Endothelial cell of umbilical vein (primary cell): ENCODE measurements around the gene REP15. TPM values are rescaled to one million over a fixed set of nuclear protein-coding genes. Genes with fewer than 3 reads are reported as not detected.

Experiments
- BruUV-seq: library from RNA; stranded (reverse); fragments of 400-500 nt; replicated peaks from 2 replicates; lab custom pipeline; 2021; lab: Mats Ljungman, UMichigan
- CTCF ChIA-PET: fragments of 300-600, 350-600 bp; sonication (Branson Sonifier 250); formaldehyde crosslinking; loops from one replicate; lab custom pipeline; 2021; ENCODE audit warnings: antibody characterized with exemption, inconsistent platforms; lab: Charles Lee
- POLR2A ChIA-PET: fragments of 300-600, 350-600 bp; sonication (Branson Sonifier 250); formaldehyde crosslinking; loops from one replicate; lab custom pipeline; 2021; ENCODE audit warnings: antibody characterized with exemption, inconsistent platforms; lab: Charles Lee
- DNase-seq: peaks from one replicate; pipeline ENCODE4 v3.0.0-alpha.2; 2011; ENCODE audit warnings: low read depth, low spot score
- FAIRE-seq: peaks from 2 replicates; lab custom pipeline; 2011; peaks lifted over from hg19 to GRCh38; lab: Jason Lieb, UNC
- H2AFZ ChIP-seq: 2 replicates; pipeline ENCODE4 v1.6.0; 2012; ENCODE audit warnings: low read depth, low read length, control low read depth, inconsistent platforms
- H3K27ac ChIP-seq: 2 replicates; pipeline ENCODE4 v1.5.1; 2011; ENCODE audit warnings: low read depth, mild to moderate bottlenecking, control low read depth, low read length, moderate library complexity; ENCODE audit not compliant: insufficient read depth
- H3K27me3 ChIP-seq, 2 experiments: 2 replicates each; pipeline versions ENCODE4 v1.6.0 to v1.6.1; 2011; ENCODE audit warnings: low read length in 2 of 2, mixed read lengths in 1 of 2; ENCODE audit not compliant: control insufficient read depth in 2 of 2, insufficient read depth in 2 of 2
- H3K36me3 ChIP-seq, 2 experiments: 2 replicates in 1 of 2; 3 replicates in 1 of 2; pipeline ENCODE4 v1.5.1; 2011; ENCODE audit warnings: low read length in 2 of 2, mild to moderate bottlenecking in 1 of 2, moderate library complexity in 1 of 2; ENCODE audit not compliant: control insufficient read depth in 2 of 2, insufficient read depth in 2 of 2; ENCODE audit errors: extremely low read depth in 1 of 2
- H3K4me1 ChIP-seq: 3 replicates; pipeline ENCODE4 v1.5.1; 2011; ENCODE audit warnings: mild to moderate bottlenecking, low read length; ENCODE audit not compliant: control insufficient read depth, insufficient read depth; ENCODE audit errors: extremely low read depth
- H3K4me2 ChIP-seq: 2 replicates; pipeline ENCODE4 v1.6.1; 2011; ENCODE audit warnings: low read length, control low read depth, mixed read lengths; ENCODE audit not compliant: insufficient read depth
- H3K4me3 ChIP-seq, 3 experiments: fragments of 200-600 bp in 1 of 3; sonication (generic), shearing (Covaris generic) in 1 of 3; replicated peaks in 1 of 3; 2 replicates each; pipeline ENCODE4 v1.5.1; 2011 to 2016; ENCODE audit warnings: control low read depth in 3 of 3, low read length in 3 of 3, mild to moderate bottlenecking in 2 of 3, inconsistent platforms in 1 of 3, low read depth in 1 of 3, moderate library complexity in 1 of 3; ENCODE audit not compliant: insufficient read depth in 1 of 3
- H3K79me2 ChIP-seq: 2 replicates; pipeline ENCODE4 v1.6.0; 2012; ENCODE audit warnings: low read length, inconsistent platforms; ENCODE audit not compliant: control insufficient read depth, insufficient read depth
- H3K9ac ChIP-seq: replicated peaks from 2 replicates; pipeline ENCODE3; 2011; ENCODE audit warnings: low read length, control low read depth; ENCODE audit not compliant: insufficient read depth; ENCODE audit errors: extremely low read depth
- H3K9me1 ChIP-seq: replicated peaks from 3 replicates; pipeline ENCODE4 v1.6.0; 2011; ENCODE audit warnings: mild to moderate bottlenecking, low read length; ENCODE audit not compliant: control insufficient read depth, insufficient read depth; ENCODE audit errors: extremely low read depth
- H3K9me3 ChIP-seq: replicated peaks from 2 replicates; pipeline ENCODE4 v1.5.1; 2012; ENCODE audit warnings: low read length, inconsistent platforms; ENCODE audit not compliant: control insufficient read depth, insufficient read depth
- H4K20me1 ChIP-seq: replicated peaks from 2 replicates; pipeline ENCODE3; 2011; ENCODE audit warnings: mild to moderate bottlenecking, low read length; ENCODE audit not compliant: control insufficient read depth, insufficient read depth; ENCODE audit errors: extremely low read depth
- EZH2 ChIP-seq: IDR thresholded peaks from 2 replicates; pipeline ENCODE4 v1.6.1; 2012; ENCODE audit warnings: borderline replicate concordance, low read depth, mild to moderate bottlenecking, moderate library complexity, low read length, inconsistent platforms; ENCODE audit not compliant: severe bottlenecking
- FOS ChIP-seq: IDR thresholded peaks from 2 replicates; pipeline ENCODE4 v1.6.1; 2011; ENCODE audit warnings: mild to moderate bottlenecking, low read length, moderate library complexity, borderline replicate concordance; ENCODE audit not compliant: insufficient read depth
- GATA2 ChIP-seq: IDR thresholded peaks from 2 replicates; pipeline ENCODE4 v1.7.0; 2011; ENCODE audit warnings: low read depth, mild to moderate bottlenecking, moderate library complexity, mixed read lengths, low read length; ENCODE audit not compliant: insufficient read length, insufficient read depth
- JUN ChIP-seq: IDR thresholded peaks from 2 replicates; pipeline ENCODE4 v1.6.1; 2011; ENCODE audit warnings: borderline replicate concordance, low read depth; ENCODE audit not compliant: insufficient read length, insufficient read depth
- MYC ChIP-seq: IDR thresholded peaks from one replicate; pipeline ENCODE4 v1.6.1; 2011; ENCODE audit warnings: mild to moderate bottlenecking, low read depth, low read length
- POLR2A ChIP-seq: IDR thresholded peaks from 2 replicates; pipeline ENCODE4 v1.6.1; 2012; ENCODE audit warnings: low read depth, mild to moderate bottlenecking, control low read depth, low read length
- POLR2AphosphoS5 ChIP-seq: IDR thresholded peaks from 2 replicates; pipeline ENCODE4 v1.6.1; 2012; ENCODE audit warnings: low read depth, mild to moderate bottlenecking, control low read depth, low read length, moderate library complexity; ENCODE audit not compliant: insufficient read depth
- dilution Hi-C: fragments of 300-500 bp; cut with MboI; formaldehyde crosslinking; loops from one replicate; pipeline ENCODE4 v1.15.0; 2019; ENCODE audit warnings: low sequenced_read_pairs; ENCODE audit not compliant: extremely low pct_ligation_motif_present
- intact Hi-C: fragments of 100-400 bp; cut with micrococcal nuclease; formaldehyde crosslinking; loops from one replicate; pipeline ENCODE4 v1.10.0; 2022
- polyA plus RNA-seq, 4 experiments: library from polyadenylated mRNA; depleted of rRNA in 3 of 4; stranded (reverse) in 3 of 4; unstranded in 1 of 4; fragments of >200 nt; gene quantifications; 2 replicates each; pipeline versions ENCODE4 v1.2.1 to v1.2.3, GENCODE V29; 2011 to 2012; ENCODE audit warnings: missing spikeins in 1 of 4
- total RNA-seq: library from RNA; stranded (reverse); gene quantifications from 2 replicates; pipeline ENCODE4 v1.2.3, GENCODE V29; 2021
- TF ChIP-seq, protein P1 (sequence below): IDR thresholded peaks from 2 replicates; pipeline ENCODE4 v1.6.1; 2011; ENCODE audit not compliant: insufficient read depth, insufficient read length
- TF ChIP-seq, protein P2 (sequence below), 2 donors: IDR thresholded peaks; 1 replicate in 1 of 2; 2 replicates in 1 of 2; pipeline ENCODE4 v1.5.1; 2011; ENCODE audit warnings: low read length in 2 of 2, mild to moderate bottlenecking in 2 of 2, moderate library complexity in 2 of 2, control low read depth in 1 of 2, inconsistent platforms in 1 of 2, low read depth in 1 of 2; ENCODE audit not compliant: insufficient read depth in 1 of 2; ENCODE audit errors: extremely low read depth in 1 of 2

Gene REP15
- total and polyA plus RNA-seq, 2 donors (not counting 3 experiments of a cell fraction or from before 2014, with no cell fraction given), result 0.94 to 4.8 TPM

- BruUV-seq, result no TSS peak
- H3K36me3 ChIP-seq, result peaks cover 29 to 33% of the 10 kb centered on the region in 2 experiments
- no peak for FAIRE-seq
Measured at GRCh38 chr12:27665704-27666103, 30.5 kb upstream of the REP15 start.

More at GRCh38 chr12:27665704-27666103, 30.5 kb upstream of the REP15 start:
- ChIA-PET CTCF (no interaction called here), POLR2A (no interaction called here)
- no peaks in the 10 kb centered on the region for H3K9me1 ChIP-seq
- intact Hi-C loops (no loop called here), dilution Hi-C loops (no loop called here)
- no peak overlapping the region for H3K9ac ChIP-seq
- no peak overlapping the region for H2AFZ ChIP-seq
- DNase-seq, result no peak
- no peak overlapping the region for H3K4me3 ChIP-seq
- no peaks in the 10 kb centered on the region for H3K9me3 ChIP-seq
- H4K20me1 ChIP-seq, result no peaks in the 10 kb centered on the region
- H3K79me2 ChIP-seq, result no peaks in the 10 kb centered on the region
- H3K4me1 ChIP-seq, result no peaks in the 10 kb centered on the region
- no peaks in the 10 kb centered on the region for H3K27me3 ChIP-seq
- TF ChIP-seq JUN, result no peak
- no peak for TF ChIP-seq POLR2AphosphoS5
- no peak for TF ChIP-seq GATA2
- no peak for TF ChIP-seq EZH2
- TF ChIP-seq FOS, result no peak
- no peak for TF ChIP-seq MYC
- no peak for TF ChIP-seq POLR2A
- TF ChIP-seq, protein P1, sequence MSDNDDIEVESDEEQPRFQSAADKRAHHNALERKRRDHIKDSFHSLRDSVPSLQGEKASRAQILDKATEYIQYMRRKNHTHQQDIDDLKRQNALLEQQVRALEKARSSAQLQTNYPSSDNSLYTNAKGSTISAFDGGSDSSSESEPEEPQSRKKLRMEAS, result no peak
- TF ChIP-seq, protein P2, sequence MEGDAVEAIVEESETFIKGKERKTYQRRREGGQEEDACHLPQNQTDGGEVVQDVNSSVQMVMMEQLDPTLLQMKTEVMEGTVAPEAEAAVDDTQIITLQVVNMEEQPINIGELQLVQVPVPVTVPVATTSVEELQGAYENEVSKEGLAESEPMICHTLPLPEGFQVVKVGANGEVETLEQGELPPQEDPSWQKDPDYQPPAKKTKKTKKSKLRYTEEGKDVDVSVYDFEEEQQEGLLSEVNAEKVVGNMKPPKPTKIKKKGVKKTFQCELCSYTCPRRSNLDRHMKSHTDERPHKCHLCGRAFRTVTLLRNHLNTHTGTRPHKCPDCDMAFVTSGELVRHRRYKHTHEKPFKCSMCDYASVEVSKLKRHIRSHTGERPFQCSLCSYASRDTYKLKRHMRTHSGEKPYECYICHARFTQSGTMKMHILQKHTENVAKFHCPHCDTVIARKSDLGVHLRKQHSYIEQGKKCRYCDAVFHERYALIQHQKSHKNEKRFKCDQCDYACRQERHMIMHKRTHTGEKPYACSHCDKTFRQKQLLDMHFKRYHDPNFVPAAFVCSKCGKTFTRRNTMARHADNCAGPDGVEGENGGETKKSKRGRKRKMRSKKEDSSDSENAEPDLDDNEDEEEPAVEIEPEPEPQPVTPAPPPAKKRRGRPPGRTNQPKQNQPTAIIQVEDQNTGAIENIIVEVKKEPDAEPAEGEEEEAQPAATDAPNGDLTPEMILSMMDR (IDR thresholded peaks at IDR 0.05; ENCODE audit: extremely low read depth in 1 of 2, insufficient read depth in 1 of 2, low read depth in 1 of 2, low read length in 2 of 2), result no peak
- no peak overlapping the region for H3K4me2 ChIP-seq
- no peak overlapping the region for H3K27ac ChIP-seq
